HepG2 (cell line): ENCODE measurements around the gene SLC25A1. TPM values are rescaled to one million over a fixed set of nuclear protein-coding genes. Genes with fewer than 3 reads are reported as not detected.

Experiments
- AGO1 ChIP-seq: fragments of 200-400 bp; formaldehyde crosslinking; IDR thresholded peaks from 2 replicates; pipeline ENCODE4 v1.6.1; 2017; ENCODE audit warnings: mild to moderate bottlenecking, low read depth, low read length, moderate library complexity; ENCODE audit not compliant: poor library complexity, severe bottlenecking
- HOXA9 ChIP-seq: sonication (generic); formaldehyde crosslinking; IDR thresholded peaks from 2 replicates; pipeline ENCODE4 v1.8.1; 2022; ENCODE audit warnings: missing genetic modification reagents, mild to moderate bottlenecking, moderate library complexity, borderline replicate concordance
- KDM3A ChIP-seq: IDR thresholded peaks from 2 replicates; pipeline ENCODE4 v1.6.1; 2018; ENCODE audit warnings: low read depth, missing compliant biosample characterization
- MTA1 ChIP-seq: sonication (generic); formaldehyde crosslinking; IDR thresholded peaks from 2 replicates; pipeline ENCODE4 v1.4.0; 2020; ENCODE audit warnings: missing genetic modification reagents, mild to moderate bottlenecking, borderline replicate concordance
- NFE2L2 ChIP-seq: fragments of 150-350 bp; IDR thresholded peaks from 2 replicates; pipeline ENCODE4 v1.6.1; 2014; ENCODE audit warnings: low read length
- NFKB2 ChIP-seq: sonication (generic); formaldehyde crosslinking; IDR thresholded peaks from 2 replicates; pipeline ENCODE4 v1.4.0; 2020; ENCODE audit warnings: missing genetic modification reagents, borderline replicate concordance
- NR2F1 ChIP-seq, 2 experiments: fragments of 450-650 bp in 1 of 2; formaldehyde crosslinking in 1 of 2; IDR thresholded peaks; 2 replicates each; pipeline versions ENCODE4 v1.5.0 to v1.6.1; 2016 to 2020; ENCODE audit warnings: mild to moderate bottlenecking in 1 of 2, missing compliant biosample characterization in 1 of 2, missing genetic modification reagents in 1 of 2, moderate library complexity in 1 of 2
- NR2F2 ChIP-seq: IDR thresholded peaks from 2 replicates; pipeline ENCODE4 v1.6.1; 2012; ENCODE audit warnings: low read depth, inconsistent platforms, borderline replicate concordance
- NRL ChIP-seq: sonication (generic); formaldehyde crosslinking; IDR thresholded peaks from 2 replicates; pipeline ENCODE4 v1.5.0; 2020; ENCODE audit warnings: missing genetic modification reagents, mild to moderate bottlenecking, moderate library complexity, borderline replicate concordance
- PITX1 ChIP-seq: sonication (generic); formaldehyde crosslinking; IDR thresholded peaks from 2 replicates; pipeline ENCODE4 v1.5.1; 2020; ENCODE audit warnings: mild to moderate bottlenecking, missing genetic modification reagents
- TBX3 ChIP-seq: fragments of 450-650 bp; IDR thresholded peaks from 2 replicates; pipeline ENCODE4 v1.6.1; 2017; ENCODE audit warnings: antibody characterized with exemption, mild to moderate bottlenecking, inconsistent platforms, borderline replicate concordance
- ZBTB42 ChIP-seq: sonication (generic); formaldehyde crosslinking; IDR thresholded peaks from 2 replicates; pipeline ENCODE4 v1.5.0; 2020; ENCODE audit warnings: mild to moderate bottlenecking, missing genetic modification reagents
- ZNF260 ChIP-seq: sonication (generic); formaldehyde crosslinking; IDR thresholded peaks from 2 replicates; pipeline ENCODE4 v1.4.0; 2020; ENCODE audit warnings: missing genetic modification reagents, low read depth, mild to moderate bottlenecking, borderline replicate concordance
- ZNF329 ChIP-seq: sonication (generic); formaldehyde crosslinking; IDR thresholded peaks from 2 replicates; pipeline ENCODE4 v1.9.0; 2021; ENCODE audit warnings: low read depth, mild to moderate bottlenecking, missing genetic modification reagents
- ZNF335 ChIP-seq: sonication (generic); formaldehyde crosslinking; IDR thresholded peaks from 2 replicates; pipeline ENCODE4 v1.4.0; 2020; ENCODE audit warnings: missing genetic modification reagents
- ZNF543 ChIP-seq: sonication (generic); formaldehyde crosslinking; IDR thresholded peaks from 2 replicates; pipeline ENCODE4 v1.4.0; 2020; ENCODE audit warnings: mild to moderate bottlenecking, missing genetic modification reagents
- ZNF552 ChIP-seq: sonication (generic); formaldehyde crosslinking; IDR thresholded peaks from 2 replicates; pipeline ENCODE4 v1.9.0; 2022; ENCODE audit warnings: missing genetic modification reagents, mild to moderate bottlenecking, borderline replicate concordance
- ZNF660 ChIP-seq: sonication (generic); formaldehyde crosslinking; IDR thresholded peaks from 2 replicates; pipeline ENCODE4 v1.5.1; 2020; ENCODE audit warnings: mild to moderate bottlenecking, low read depth, missing genetic modification reagents, borderline replicate concordance
- polyA plus RNA-seq, 8 experiments: library from polyadenylated mRNA; depleted of rRNA in 3 of 8; stranded (reverse) in 7 of 8; unstranded in 1 of 8; fragments of >200 nt; fragmentation: Illumina TruSeq in 4 of 8; extraction: Trizol in 4 of 8; gene quantifications; 2 replicates each; pipeline versions ENCODE4 v1.2.1 to v1.2.3, GENCODE V29; 2011 to 2016; ENCODE audit warnings: low read depth in 4 of 8, missing spikeins in 1 of 8, mixed read lengths in 1 of 8; ENCODE audit not compliant: insufficient read depth in 1 of 8
- total RNA-seq, 5 experiments: library from RNA; depleted of rRNA; stranded (reverse); fragments of >200 nt; fragmentation: Illumina TruSeq; extraction: Trizol; gene quantifications; 2 replicates each; pipeline ENCODE4 v1.2.3, GENCODE V29; 2016; ENCODE audit warnings: low read depth in 1 of 5
- TF ChIP-seq, protein P1 (sequence below): sonication (generic); formaldehyde crosslinking; IDR thresholded peaks from 2 replicates; pipeline ENCODE4 v1.5.0; 2020; ENCODE audit warnings: missing genetic modification reagents
- TF ChIP-seq, protein P2 (sequence below): IDR thresholded peaks from 2 replicates; pipeline ENCODE4 v1.6.1; 2016; ENCODE audit warnings: missing compliant biosample characterization, missing genetic modification reagents, borderline replicate concordance
- TF ChIP-seq, protein P3 (sequence below): sonication (generic); formaldehyde crosslinking; IDR thresholded peaks from 2 replicates; pipeline ENCODE4 v1.5.0; 2020; ENCODE audit warnings: missing genetic modification reagents

SLC25A1 gene
- total and polyA plus RNA-seq, 2 of the 13 experiments (the other 11 are each of a cell fraction or from before 2014, with no cell fraction given), result 49.4 to 161 TPM

DNA sequence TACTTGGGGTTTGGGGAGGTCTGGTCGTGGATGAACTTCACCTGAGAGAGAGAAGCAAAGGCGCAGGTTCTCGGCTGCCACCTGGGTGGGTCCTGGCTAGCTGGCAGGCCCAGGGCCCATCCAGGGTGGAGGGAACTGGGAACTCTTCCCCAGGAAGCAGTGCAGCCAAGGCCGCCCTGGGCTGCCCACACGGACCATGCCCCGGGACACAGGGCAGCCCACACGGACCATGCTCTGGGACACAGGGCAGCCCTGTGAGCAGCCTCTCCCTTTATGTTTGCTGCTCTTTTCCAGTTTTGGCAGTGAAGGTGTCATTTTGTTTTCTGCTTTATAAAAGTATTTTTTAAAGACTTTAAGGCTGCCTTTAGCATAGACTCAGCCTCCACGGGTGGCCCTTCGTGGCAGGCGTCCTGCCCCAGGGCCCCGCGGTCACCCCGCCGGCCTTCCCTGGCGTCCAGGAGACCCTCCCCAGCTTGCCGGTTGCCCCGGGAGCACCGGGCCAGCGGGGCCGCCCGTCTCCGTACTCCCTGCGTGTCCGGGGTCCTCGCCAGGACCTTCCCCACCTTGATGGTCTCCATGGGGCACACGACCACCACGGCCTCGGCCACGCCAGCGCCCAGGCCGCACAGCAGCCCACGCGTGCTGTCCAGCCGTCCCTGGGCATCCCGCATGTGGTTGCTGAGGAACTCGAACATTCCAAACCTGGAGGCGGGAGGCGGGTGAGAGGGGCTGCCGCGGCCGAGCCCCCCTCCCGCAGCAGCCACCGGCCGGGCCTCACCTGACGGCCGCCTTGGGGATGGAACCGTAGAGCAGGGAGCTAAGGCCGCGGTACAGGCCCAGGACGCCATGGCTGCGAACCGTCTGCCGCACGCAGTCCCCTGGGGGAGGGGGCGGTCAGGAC lies 1.1 kb downstream of the SLC25A1 start (continued):
- peak; percentile 50; the same call in 1 of the 2 replicates for TF ChIP-seq MTA1 (CRISPR knock-in tag)
- peak; percentile 75; the same call in 1 of the 2 replicates for TF ChIP-seq NFKB2 (CRISPR knock-in tag)
- TF ChIP-seq TBX3, result no peak
- TF ChIP-seq PITX1 (CRISPR knock-in tag), result 0 out of 2 replicates have a peak, but pooled peaks have one; percentile 10
- TF ChIP-seq ZNF329 (CRISPR knock-in tag), result 0 out of 2 replicates have a peak, but pooled peaks have one; percentile 39
- TF ChIP-seq NR2F1 (CRISPR knock-in tag; IDR thresholded peaks at IDR 0.05), result no peak
- TF ChIP-seq ZBTB42 (CRISPR knock-in tag), result no peak
- TF ChIP-seq AGO1, result peak; percentile 9
- TF ChIP-seq, protein P1, sequence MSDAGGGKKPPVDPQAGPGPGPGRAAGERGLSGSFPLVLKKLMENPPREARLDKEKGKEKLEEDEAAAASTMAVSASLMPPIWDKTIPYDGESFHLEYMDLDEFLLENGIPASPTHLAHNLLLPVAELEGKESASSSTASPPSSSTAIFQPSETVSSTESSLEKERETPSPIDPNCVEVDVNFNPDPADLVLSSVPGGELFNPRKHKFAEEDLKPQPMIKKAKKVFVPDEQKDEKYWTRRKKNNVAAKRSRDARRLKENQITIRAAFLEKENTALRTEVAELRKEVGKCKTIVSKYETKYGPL, result no peak
- TF ChIP-seq ZNF543 (CRISPR knock-in tag), result 0 out of 2 replicates have a peak, but pooled peaks have one; percentile 15
- TF ChIP-seq, protein P2, sequence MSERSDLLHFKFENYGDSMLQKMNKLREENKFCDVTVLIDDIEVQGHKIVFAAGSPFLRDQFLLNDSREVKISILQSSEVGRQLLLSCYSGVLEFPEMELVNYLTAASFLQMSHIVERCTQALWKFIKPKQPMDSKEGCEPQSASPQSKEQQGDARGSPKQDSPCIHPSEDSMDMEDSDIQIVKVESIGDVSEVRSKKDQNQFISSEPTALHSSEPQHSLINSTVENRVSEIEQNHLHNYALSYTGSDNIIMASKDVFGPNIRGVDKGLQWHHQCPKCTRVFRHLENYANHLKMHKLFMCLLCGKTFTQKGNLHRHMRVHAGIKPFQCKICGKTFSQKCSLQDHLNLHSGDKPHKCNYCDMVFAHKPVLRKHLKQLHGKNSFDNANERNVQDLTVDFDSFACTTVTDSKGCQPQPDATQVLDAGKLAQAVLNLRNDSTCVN (CRISPR knock-in tag), result 0 out of 2 replicates have a peak, but pooled peaks have one; percentile 58
- no peak for TF ChIP-seq ZNF335
- TF ChIP-seq ZNF260 (CRISPR knock-in tag), result 0 out of 2 replicates have a peak, but pooled peaks have one; percentile 7
- TF ChIP-seq ZNF552 (CRISPR knock-in tag), result no peak
- 0 out of 2 replicates have a peak, but pooled peaks have one; percentile 19 for TF ChIP-seq KDM3A (CRISPR knock-in tag)
- TF ChIP-seq HOXA9, result peak; percentile 59; the same call in 1 of the 2 replicates
- TF ChIP-seq NRL (CRISPR knock-in tag), result no peak
- no peak for TF ChIP-seq NFE2L2
- TF ChIP-seq, protein P3, sequence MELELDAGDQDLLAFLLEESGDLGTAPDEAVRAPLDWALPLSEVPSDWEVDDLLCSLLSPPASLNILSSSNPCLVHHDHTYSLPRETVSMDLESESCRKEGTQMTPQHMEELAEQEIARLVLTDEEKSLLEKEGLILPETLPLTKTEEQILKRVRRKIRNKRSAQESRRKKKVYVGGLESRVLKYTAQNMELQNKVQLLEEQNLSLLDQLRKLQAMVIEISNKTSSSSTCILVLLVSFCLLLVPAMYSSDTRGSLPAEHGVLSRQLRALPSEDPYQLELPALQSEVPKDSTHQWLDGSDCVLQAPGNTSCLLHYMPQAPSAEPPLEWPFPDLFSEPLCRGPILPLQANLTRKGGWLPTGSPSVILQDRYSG (CRISPR knock-in tag), result peak; percentile 27; the same call in 1 of the 2 replicates
- peak; percentile 21; the same call in 1 of the 2 replicates for TF ChIP-seq NR2F2
- no peak for TF ChIP-seq ZNF660 (CRISPR knock-in tag)
